T1000 (cell line): ENCODE results near the gene HLA-DQB2.
"Not testable (repeated sequence)": the region's sequence is repeated elsewhere in the genome, so short reads cannot be mapped to it uniquely, and the experiment has no call there.

Experiments
- DNase-seq: peaks from one replicate; lab custom pipeline; 2025; ENCODE audit warnings: mixed read lengths; lab: John Stamatoyannopoulos, UW

The HLA-DQB2 gene

DNA sequence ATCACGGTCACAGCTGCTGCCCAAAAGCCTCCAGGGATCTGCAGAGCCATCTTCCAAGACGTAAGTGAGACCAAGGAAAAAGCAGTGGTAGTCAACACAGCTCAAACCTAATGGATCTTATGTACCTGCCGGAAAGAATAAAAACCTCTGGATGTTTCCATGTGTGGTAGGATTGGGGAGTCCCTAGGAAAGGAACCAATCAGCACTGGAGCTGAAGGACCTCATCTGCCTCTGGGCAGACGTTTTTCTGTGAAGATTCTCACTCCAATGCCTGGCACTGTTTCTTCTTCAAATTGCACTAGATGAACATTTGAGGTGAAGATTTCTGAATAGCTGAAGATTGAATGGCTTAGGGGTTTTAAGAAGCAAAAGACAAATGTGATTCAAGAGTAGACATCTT lies at the start of gene HLA-DQB2:
Gene HLA-DQB2 (minus strand): TSS at position 112 of the 400 bp plus-strand sequence. CDS start 62 bp downstream, at position 50.
- DNase-seq: no peak

DNA sequence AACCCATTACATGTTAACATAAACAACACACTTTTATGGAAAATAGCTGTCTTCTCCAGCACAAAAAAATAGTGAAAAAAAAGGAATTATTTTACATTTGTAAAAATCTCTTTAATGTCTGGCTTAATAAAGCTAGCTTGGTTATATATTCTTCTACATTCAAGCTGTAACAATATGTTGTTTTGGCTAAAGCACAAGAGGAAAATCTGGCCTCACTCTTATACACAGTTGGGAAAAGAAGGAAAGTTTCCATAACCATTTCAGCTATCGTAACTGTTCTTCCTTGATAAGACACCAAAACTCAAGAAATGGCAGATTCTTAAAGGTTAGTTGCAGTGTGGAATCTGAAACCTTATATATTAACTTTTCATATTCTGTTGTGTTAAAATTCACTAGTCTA lies 45.8 kb upstream of the HLA-DQB2 start:
- DNase-seq: no peak

DNA sequence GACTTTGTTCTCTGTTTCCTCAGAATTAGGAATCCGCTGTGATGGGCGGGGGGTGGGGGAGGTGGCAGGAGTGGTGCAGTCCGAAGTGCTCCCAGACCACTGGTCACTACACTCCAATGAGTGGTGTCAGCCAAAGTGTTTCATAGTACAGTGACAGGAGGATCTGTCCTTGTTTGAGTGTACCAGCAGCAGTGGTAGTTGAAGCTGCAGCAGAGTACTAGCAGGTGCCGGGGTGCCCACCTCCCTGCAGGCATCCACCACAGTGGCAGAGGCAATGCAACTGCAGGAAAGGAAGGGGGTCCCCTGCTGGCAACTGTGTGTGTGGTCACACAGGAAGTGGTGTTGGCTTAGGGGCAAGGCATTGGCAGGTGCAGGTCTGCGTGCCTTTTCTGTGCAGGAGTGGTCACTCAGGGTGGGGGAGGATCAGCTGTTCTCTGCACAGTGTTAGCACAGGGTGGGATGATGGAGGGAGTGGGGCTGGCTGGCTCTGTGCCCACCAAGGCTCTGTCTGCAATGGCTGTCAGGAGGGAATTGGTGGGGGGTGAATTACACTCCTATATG lies 43.8 kb upstream of the HLA-DQB2 start:
- DNase-seq: no peak

DNA sequence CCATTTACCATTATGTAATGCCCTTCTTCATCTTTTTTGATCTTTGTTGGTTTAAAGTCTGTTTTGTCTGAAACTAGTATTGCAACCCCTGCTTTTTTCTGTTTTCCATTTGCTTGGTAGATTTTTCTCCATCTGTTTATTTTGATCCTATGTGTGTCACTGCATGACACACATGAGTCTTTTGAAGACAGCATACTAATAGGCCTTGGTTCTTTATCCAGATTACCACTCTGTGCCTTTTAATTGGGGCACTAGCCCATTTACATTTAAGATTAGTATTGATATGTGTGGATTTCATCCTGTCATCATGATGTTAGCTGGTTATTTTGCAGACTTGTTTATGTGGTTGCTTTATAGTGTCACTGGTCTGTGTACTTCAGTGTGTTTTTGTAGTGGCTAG lies 42.1 kb upstream of the HLA-DQB2 start:
- not testable (repeated sequence) for DNase-seq

DNA sequence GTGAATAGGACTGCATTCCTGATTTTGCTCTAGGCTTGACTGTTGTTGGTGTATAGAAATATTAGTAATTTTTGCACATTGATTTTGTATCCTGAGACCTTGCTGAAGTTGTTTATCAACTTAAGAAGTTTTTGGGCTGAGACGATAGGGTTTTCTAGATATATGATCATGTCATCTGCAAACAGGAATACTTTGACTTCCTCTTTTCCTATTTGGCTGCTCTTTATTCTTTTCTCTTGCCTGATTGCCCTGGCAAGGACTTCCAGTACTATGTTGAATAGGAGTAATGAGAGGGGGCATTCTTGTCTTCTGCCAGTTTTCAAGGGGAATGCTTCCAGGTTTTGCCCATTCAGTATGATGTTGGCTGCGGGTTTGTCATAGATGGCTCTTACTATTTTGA lies 40.1 kb upstream of the HLA-DQB2 start:
- no peak for DNase-seq

DNA sequence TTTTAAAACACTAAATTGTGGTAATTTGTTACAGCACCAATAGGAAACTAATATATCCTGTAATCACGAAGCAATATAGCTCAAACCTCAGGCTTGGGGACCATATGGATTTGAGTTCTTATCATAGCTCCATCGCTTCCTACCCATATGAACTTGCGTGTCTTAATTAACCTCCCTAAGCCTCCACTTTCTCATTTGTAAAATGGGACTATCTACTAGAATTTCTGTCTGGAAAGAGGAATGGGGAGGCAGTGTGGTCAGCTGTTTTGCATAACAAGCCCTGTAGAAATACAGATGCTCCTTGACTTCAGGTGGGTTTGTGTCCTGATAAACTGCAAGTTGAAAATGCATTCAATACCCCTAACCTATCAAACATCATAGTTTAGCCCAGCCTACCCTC lies 36.4 kb upstream of the HLA-DQB2 start:
- no peak for DNase-seq

DNA sequence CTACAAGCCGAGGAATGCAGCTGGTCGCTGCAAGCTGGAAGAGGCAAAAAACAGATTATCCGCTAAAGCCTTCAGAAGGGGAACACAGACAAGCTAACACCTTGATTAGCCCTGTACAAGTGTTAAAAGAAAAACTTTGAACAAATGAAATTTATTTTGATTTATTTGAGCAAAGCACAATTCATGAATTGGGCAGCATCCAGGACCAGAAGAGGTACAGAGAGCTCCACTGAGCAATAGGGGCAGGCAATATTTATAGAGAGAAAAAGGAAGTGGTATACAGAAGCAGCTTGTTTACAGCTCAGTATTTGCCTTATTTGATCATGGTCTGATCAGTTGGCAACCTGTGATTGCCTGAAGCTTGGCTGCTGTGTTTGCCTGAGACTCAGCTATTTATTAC lies 35.8 kb upstream of the HLA-DQB2 start:
- DNase-seq: no peak

DNA sequence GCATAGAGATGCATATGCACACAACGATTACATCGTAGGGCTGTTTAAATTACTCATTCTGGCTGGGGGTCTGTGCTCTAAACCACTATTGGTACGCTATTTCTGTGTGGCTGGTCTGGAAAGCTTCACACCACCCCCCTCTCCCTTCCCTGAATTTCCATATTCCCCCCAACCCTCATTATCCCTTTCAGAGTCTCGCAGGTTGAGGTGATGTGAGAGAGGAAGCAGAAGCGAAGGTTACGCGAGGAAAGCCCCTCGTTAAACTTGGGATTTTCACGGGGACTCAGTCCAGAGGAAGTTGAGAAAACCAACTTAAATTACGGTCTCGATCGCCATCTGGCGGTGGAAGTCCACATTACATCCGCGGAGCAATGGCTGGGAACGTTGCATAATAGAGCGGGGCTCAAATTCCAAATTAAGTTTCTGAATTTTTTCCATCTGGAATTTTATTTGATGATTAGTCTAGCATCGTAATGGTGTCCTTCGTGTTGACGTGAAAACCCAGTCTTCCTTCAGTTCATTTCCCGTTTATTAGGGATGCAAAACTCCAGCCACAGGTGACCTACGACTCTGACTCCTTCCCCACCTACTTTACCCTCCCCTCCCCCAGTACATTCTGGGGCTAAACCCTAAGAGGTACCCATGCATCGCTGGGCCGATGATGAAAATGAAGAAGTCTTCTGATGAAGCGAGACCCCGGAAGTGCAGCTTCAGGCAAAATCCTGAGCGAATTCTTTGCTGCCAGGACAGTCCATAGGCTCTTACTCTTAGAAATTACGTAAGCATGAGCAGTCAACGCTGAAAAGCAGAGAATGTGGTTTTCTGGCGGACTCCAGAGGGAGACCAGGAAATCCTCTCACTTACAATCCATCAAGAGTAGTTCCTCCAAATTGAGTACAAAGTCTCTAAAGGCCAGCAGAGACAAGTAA lies 33.8 kb upstream of the HLA-DQB2 start:
- peak; percentile 69 for DNase-seq

DNA sequence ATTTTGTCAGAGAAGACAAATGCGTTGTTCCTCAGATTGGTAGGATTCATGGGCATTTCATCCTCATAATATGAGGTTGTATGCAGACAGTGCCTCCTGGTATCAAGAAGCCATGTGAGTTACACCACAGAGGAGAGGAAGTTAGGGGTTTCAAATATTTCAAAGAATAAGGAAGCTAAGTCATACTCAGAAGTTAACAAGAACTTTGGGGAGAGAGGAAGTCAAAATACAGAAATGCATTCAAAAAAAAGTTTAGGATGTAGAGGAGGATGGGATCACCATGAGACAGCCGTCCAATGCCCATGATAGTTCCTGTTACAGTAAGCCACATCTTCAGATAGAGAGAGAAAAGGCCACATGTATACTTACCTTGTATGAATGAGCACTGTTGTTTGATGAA lies 31.2 kb upstream of the HLA-DQB2 start:
- DNase-seq: no peak

DNA sequence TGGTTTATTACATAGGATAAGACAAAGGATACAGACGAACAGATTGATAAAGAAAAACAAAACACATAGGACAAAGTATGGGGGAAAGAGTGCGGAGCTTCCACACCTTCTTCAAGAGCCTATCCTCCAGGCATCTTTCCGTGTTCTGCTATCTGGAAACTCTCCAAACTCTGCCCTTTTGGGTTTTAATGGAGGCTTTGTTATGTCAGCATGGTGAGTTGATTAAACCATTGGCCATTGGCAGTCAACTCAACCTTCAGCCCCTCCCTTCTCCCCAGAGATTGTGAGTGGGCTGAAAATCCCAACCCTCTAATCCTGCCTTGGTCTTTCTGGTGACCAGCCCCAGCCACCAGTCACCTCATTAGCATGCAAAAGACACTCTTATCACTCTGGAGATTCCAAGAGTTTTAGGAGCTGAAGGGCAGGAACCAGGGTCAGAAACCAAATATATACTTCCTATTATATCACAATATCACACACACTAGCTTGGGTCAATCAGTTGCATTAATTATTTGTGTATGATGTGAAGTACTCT lies 29.6 kb upstream of the HLA-DQB2 start:
- DNase-seq: no peak

DNA sequence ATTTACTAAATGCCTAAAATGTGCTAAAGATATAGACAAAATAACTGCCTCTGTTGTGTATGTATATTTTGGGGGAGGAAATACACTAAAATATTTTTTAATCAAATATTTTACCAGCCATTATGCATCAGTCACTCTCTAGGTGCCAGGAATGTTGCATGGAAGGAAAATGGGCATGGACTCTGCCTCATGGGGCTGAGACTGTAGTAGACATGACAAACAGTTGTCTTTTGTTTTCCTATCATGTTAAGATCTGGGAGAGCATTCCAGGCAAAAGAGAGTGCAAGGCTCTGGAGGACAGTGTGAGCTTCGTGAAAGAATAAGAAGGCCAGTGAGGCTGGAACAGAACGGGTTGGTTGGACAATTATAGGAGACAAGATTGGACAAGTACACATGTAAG lies 27.0 kb upstream of the HLA-DQB2 start:
- no peak for DNase-seq

DNA sequence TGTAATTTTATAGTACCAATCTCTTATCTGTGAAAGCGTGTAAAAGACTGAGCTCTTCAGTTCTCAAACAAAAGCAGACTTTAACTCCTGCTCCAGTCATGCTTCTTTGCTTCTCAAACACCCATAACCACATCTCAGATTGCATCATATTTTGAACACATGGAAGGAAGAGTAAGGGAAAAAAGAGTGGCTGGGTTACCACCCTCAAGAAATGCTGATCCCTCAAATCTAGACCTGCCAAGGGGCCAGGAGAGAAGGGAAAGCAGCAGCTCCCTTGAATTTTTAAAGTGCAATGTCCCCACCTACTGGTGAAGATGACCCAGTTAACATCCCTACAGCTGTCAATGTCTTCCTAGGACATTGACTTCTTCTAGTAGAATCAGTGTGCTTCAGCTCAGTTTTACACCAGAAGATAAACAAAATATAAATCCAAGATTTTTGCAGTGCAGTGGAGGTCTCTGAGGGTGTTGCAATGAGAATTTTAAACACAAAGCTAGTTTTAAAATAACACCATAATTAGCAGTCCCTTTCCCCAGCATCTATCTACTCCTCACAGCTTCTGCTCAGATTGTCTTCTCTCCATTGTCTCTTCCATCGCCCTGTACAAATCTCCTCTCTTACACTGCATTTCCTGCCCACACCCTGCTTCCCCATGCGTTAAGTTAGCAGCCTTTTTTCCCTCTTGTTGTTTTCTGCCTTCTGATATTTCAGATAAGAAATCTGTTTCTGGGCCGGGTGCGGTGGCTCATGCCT lies 22.6 kb upstream of the HLA-DQB2 start:
- DNase-seq: no peak

DNA sequence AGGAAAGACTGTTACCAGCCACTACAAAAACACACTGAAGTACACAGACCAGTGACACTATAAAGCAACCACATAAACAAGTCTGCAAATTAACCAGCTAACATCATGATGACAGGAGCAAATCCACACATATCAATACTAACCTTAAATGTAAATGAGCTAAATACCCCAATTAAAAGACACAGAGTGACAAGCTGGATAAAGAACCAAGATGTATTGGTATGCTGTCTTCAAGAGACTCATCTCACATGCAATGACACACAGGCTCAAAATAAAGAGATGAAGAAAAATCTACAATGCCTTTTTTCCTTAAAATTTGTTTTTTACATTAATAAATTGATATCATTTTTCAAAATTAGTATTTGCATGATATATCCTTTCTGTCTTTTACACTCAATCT lies 19.6 kb upstream of the HLA-DQB2 start:
- DNase-seq: not testable (repeated sequence)

DNA sequence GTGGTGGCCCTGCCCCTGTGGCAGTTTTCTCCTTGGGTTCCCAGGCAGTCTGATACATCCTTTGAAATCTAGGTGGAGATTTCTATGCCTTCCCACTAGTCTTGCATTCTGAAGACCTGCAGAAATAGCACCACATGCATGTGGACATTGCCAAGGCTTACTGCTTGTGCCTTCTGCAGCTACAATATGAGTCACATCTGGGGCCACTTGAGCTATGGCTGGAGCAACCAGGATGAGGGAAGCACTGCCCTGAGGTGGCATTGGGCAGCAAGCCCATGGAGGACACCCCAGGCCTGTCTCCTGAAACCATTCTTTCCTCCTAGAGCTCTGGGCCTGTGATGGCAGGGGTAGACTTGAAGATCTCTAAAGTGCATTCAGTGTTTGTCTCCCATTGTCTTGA lies 15.7 kb upstream of the HLA-DQB2 start:
- no peak for DNase-seq

DNA sequence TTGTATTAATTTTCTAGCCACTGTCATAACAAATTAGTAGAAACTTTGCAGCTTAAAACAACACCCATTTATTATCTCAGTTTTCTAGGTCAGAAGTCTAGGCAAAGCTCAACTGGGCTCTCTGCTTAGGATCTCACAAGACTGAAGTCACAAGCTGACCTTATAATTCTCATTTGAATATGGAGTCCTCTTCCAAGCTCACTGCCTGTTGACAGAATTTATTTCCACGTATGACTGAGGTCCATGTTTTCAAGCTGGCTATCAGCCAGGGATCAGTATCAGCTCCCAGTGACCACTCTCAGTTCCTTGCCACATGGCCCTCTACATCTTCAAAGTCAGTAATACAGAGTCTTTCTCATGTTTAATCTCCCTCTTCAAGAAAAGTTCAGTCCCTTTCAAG lies 11.7 kb upstream of the HLA-DQB2 start:
- no peak for DNase-seq

DNA sequence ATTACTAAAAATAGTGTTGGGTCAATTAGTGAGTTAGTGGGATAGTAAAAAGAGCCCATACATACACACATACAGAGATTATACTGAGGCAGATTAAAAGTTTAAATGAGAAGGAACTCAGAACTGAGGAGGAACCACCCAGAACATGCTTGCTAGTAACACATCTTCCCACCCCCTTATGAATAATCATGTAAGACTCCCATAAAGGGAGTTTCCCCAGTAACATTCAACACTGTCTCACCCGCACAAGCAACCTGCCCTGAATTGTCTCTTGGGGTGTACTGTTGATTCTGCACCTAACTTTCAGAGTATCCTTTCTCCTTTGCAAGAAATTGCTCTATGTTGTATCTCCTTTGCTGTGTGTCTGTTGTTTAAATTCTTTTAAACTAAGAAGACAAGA lies 11.1 kb upstream of the HLA-DQB2 start:
- no peak for DNase-seq

DNA sequence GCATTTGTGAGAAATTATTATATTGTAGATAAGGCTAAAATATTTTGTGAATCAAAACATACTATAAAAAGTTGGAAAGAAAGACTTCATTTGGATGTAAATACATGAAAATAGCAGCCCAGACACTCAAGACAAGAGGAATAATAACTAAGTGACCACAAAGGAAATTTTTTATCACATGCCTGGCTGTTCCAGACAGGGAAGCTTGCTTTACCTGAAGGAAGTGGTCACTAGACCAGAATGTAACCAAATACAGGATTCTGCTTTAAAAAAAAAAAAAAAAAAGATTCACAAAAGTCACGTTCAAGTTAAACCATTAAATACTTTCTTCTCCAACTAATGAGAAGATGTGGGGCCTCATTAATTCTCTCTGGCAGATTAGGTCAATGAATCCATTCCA lies 9.3 kb upstream of the HLA-DQB2 start:
- DNase-seq: no peak

DNA sequence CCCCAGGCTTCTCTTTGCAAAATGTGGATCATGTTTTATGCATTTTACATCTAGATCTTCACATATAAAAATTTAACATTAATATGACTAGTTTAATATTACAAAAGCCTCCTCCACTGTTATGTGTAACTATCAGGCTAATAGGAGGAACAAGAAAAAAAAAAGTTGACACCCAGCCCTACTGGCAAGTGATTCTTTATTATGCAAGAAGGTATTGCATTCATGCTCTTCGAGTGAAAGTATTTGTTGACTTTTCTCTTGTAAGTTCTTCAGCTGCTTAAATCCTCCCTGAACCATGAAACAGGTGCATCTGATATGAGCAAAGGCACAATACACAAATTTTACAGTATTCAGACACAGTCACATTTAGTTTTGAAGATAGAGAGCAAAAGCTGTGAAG lies 716 bp upstream of the HLA-DQB2 start:
- DNase-seq: no peak

DNA sequence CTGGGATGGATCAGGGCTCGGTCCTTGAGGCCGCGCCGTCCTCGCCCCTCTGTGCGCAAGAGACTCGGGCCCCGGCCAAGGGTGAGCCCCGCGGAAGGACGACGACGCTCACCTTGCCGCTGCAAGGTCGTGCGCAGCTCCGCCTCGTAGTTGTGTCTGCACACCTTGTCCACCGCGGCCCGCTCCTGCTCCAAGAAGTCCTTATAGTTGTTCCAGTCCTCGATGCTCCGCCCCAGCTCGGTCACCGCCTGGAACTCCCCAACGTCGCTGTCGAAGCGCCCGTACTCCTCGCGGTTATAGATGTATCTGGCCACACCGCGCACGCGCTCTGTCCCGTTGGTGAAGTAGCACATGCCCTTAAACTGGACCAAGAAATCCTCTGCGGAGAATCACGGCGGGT lies 1.8 kb downstream of the HLA-DQB2 start:
- DNase-seq: no peak

DNA sequence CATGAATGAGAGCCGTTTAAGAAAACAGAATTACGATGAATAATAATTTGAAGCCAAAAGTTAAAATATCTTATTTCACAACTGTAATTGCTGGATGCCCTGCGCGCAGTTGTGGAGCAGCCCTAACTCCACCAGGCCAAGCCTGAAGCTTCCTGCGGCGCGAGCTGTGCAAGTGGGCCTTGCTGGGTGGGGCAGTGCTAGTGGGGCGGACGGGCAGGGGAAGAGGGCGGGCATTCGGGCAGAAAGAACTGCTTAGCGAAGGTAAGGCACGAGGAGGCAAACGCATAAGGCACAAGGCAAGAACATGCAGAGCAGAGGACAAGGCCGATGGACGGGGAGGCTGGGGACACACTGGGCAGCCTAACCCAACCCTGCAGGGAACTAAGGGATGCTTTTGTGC lies 2.3 kb downstream of the HLA-DQB2 start:
- no peak for DNase-seq

DNA sequence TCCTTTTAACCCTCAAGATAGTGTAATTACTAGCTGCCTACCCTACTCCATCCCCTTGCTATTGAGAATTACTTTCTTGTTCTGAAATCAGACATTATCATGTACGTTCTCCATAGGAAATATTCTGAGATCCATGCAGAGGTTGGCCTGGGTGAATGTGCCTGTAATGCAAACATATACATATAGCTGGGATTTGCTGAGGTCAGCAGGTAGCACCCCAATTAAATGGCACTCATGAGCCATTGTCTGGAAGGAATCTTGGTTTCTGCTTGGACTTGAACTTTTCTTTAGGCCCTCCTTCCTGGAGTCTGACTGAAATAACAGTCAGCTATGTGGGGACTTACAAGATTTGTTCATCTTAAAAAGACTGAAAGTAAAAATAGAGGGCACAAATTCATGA lies 3.7 kb downstream of the HLA-DQB2 start:
- DNase-seq: no peak

DNA sequence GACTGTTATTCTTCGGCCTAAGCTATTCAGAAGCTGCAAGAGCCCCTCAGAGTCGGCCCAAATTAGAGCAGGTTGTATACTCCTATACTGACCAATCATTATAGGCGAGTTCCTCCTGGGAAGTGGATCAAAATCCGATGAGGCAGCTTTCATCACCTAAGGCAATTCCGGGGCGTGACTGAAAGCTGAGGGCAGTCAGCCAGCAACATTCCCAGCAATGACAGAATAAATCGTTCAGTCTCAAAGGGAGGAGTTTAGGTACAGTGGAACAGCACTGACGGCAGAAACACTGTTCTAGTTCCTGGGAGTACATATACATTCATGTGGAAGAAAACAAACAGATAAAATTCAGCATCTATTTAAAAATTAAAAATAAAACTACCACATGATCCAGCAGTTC lies 10.8 kb downstream of the HLA-DQB2 start:
- DNase-seq: no peak

DNA sequence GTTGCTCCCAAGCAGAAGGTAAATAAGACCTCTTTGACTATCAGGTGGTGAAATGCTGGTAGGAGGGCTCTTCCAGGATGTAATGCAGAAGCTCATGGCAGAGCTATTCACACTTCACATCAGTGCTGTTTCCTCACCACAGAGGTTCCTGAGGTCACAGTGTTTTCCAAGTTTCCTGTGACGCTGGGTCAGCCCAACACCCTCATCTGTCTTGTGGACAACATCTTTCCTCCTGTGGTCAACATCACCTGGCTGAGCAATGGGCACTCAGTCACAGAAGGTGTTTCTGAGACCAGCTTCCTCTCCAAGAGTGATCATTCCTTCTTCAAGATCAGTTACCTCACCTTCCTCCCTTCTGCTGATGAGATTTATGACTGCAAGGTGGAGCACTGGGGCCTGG lies 17.7 kb downstream of the HLA-DQB2 start:
- not testable (repeated sequence) for DNase-seq
